HG02970 (cell line): ENCODE data around the gene CA11.

ENCODE experiments used
- ATAC-seq: cut with Tn5 transposase; IDR thresholded peaks from one replicate; pipeline ENCODE4 v1.9.1; 2021; ENCODE audit warnings: mild to moderate bottlenecking, moderate library complexity, moderate number of reproducible peaks; ENCODE audit not compliant: unreplicated experiment, low FRiP score

The CA11 gene

GRCh38 chr19:48616491-48617056 lies 29.4 kb downstream of the CA11 start:
- no peak for ATAC-seq

- ATAC-seq: no peak
Measured at GRCh38 chr19:48616041-48616436, 29.9 kb downstream of the CA11 start.

- ATAC-seq: no peak
Measured at GRCh38 chr19:48615231-48616040, 30.6 kb downstream of the CA11 start.

GRCh38 chr19:48614436-48615230 lies 31.4 kb downstream of the CA11 start, which contains the start of gene FAM83E:
Gene FAM83E (minus strand): TSS chr19:48615076. CDS start chr19:48613372, 1,704 bp downstream.
- ATAC-seq: no peak

GRCh38 chr19:48613852-48614435 lies 32.0 kb downstream of the CA11 start:
- ATAC-seq: no peak

- ATAC-seq: no peak
Measured at GRCh38 chr19:48613024-48613851, 32.7 kb downstream of the CA11 start.

- ATAC-seq: no peak
Measured at GRCh38 chr19:48611872-48612271, 34.1 kb downstream of the CA11 start.

- no peak for ATAC-seq
Measured at GRCh38 chr19:48609571-48610108, 36.3 kb downstream of the CA11 start.

GRCh38 chr19:48608798-48609263 lies 37.2 kb downstream of the CA11 start:
- ATAC-seq: no peak

- ATAC-seq: no peak
Measured at GRCh38 chr19:48607359-48607755, 38.6 kb downstream of the CA11 start.

- ATAC-seq: no peak
Measured at GRCh38 chr19:48606463-48607358, 39.3 kb downstream of the CA11 start, which contains the start of gene SPACA4. Gene SPACA4 (plus strand): TSS chr19:48606742. CDS start chr19:48606979, 237 bp downstream.

GRCh38 chr19:48603850-48604249 lies 42.1 kb downstream of the CA11 start:
- ATAC-seq: no peak

GRCh38 chr19:48603449-48603848 lies 42.5 kb downstream of the CA11 start:
- ATAC-seq: no peak

GRCh38 chr19:48603001-48603400 lies 43.0 kb downstream of the CA11 start:
- ATAC-seq: no peak

GRCh38 chr19:48600679-48601417 lies 45.1 kb downstream of the CA11 start:
- ATAC-seq: no peak

- no peak for ATAC-seq
Measured at GRCh38 chr19:48598996-48599700, 46.8 kb downstream of the CA11 start.
